H4 (cell line): ENCODE results near the gene MYH9. TPM values are rescaled to one million over a fixed set of nuclear protein-coding genes. Genes with fewer than 3 reads are reported as not detected.
"Not testable (repeated sequence)": the region's sequence is repeated elsewhere in the genome, so short reads cannot be mapped to it uniquely, and the experiment has no call there.

Experiments
- DNase-seq: peaks from one replicate; pipeline ENCODE4 v3.0.0-alpha.2; 2015; ENCODE audit warnings: low spot score
- total RNA-seq: library from RNA; depleted of rRNA; stranded (reverse); fragments of >200 nt; shearing (Covaris generic); gene quantifications from 2 replicates; pipeline ENCODE4 v1.2.3, GENCODE V29; 2014; rRNA removed

MYH9 gene
- 57.5 and 82.9 TPM in 2 replicates for total RNA-seq

GRCh38 chr22:36387959-36388726 lies at the start of gene MYH9:
TSS of gene MYH9 (minus strand) at chr22:36387967. CDS start at chr22:36349236, 38,731 bp downstream.
- peak; percentile 94 for DNase-seq

GRCh38 chr22:36435516-36436415 lies 48.0 kb upstream of the MYH9 start:
- no peak for DNase-seq

- no peak for DNase-seq
These were observed 45.8 kb upstream of the MYH9 start for GRCh38 chr22:36433318-36434231.

- no peak for DNase-seq
These were observed 45.0 kb upstream of the MYH9 start for GRCh38 chr22:36432592-36433317.

GRCh38 chr22:36431977-36432376 lies 44.2 kb upstream of the MYH9 start:
- no peak for DNase-seq

- no peak for DNase-seq
These were observed 43.1 kb upstream of the MYH9 start for GRCh38 chr22:36430863-36431262.

GRCh38 chr22:36427952-36428351 lies 40.2 kb upstream of the MYH9 start:
- DNase-seq: not testable (repeated sequence)

- DNase-seq: no peak
These were observed 38.3 kb upstream of the MYH9 start for GRCh38 chr22:36425977-36426523.

- DNase-seq: no peak
These were observed 37.3 kb upstream of the MYH9 start for GRCh38 chr22:36424901-36425579.

GRCh38 chr22:36424466-36424865 lies 36.7 kb upstream of the MYH9 start:
- DNase-seq: not testable (repeated sequence)

GRCh38 chr22:36423461-36424404 lies 36.0 kb upstream of the MYH9 start:
- DNase-seq: peak; percentile 84

GRCh38 chr22:36422287-36423014 lies 34.7 kb upstream of the MYH9 start:
- no peak for DNase-seq

- no peak for DNase-seq
These were observed 32.4 kb upstream of the MYH9 start for GRCh38 chr22:36419912-36420882.

- peak; percentile 90 for DNase-seq
These were observed 31.6 kb upstream of the MYH9 start for GRCh38 chr22:36419177-36419911.

- DNase-seq: peak; percentile 90
These were observed 29.5 kb upstream of the MYH9 start for GRCh38 chr22:36417281-36417686.
